ENCODE results near the gene ROMO1.
A peak's percentile ranks its signal among the peaks of the same experiment; 100 is the strongest.

ROMO1 gene

GRCh38 chr20:35729283-35729807 is 30.1 kb downstream of the ROMO1 start:
- no peak for DNase-seq (ENCODE audit: insufficient read length, low spot score)
- no peak for FAIRE-seq

GRCh38 chr20:35729836-35730582 is 30.8 kb downstream of the ROMO1 start:
- FAIRE-seq = no peak
- no peak for DNase-seq (ENCODE audit: insufficient read length, low spot score)

GRCh38 chr20:35730583-35731468 is 31.6 kb downstream of the ROMO1 start:
- FAIRE-seq = no peak
- no peak for DNase-seq (ENCODE audit: insufficient read length, low spot score)

- no peak for FAIRE-seq
- no peak for DNase-seq (ENCODE audit: insufficient read length, low spot score)
These were observed 32.2 kb downstream of the ROMO1 start for GRCh38 chr20:35731469-35731788.

GRCh38 chr20:35731862-35732643 is 32.8 kb downstream of the ROMO1 start:
- FAIRE-seq = no peak
- no peak for DNase-seq (ENCODE audit: insufficient read length, low spot score)

- DNase-seq (ENCODE audit: insufficient read length, low spot score) (no peak), FAIRE-seq (no peak)
These were observed 33.4 kb downstream of the ROMO1 start for GRCh38 chr20:35732644-35732982.

GRCh38 chr20:35734374-35734773 is 35.2 kb downstream of the ROMO1 start:
- DNase-seq (ENCODE audit: insufficient read length, low spot score) (no peak), FAIRE-seq (no peak)

- DNase-seq (ENCODE audit: insufficient read length, low spot score) = no peak
- FAIRE-seq = no peak
These were observed 35.8 kb downstream of the ROMO1 start for GRCh38 chr20:35734777-35735649.

- FAIRE-seq = no peak
- no peak for DNase-seq (ENCODE audit: insufficient read length, low spot score)
These were observed 36.7 kb downstream of the ROMO1 start for GRCh38 chr20:35735826-35736470.

GRCh38 chr20:35737865-35738333 is 38.7 kb downstream of the ROMO1 start:
- DNase-seq (ENCODE audit: insufficient read length, low spot score) = no peak
- FAIRE-seq = no peak

- no peak for FAIRE-seq
These were observed 39.4 kb downstream of the ROMO1 start for GRCh38 chr20:35738410-35739179.

GRCh38 chr20:35739294-35740163 is 40.3 kb downstream of the ROMO1 start:
- DNase-seq (ENCODE audit: insufficient read length, low spot score) (no peak), FAIRE-seq (no peak)

More at GRCh38 chr20:35738410-35739179, 39.4 kb downstream of the ROMO1 start:
- DNase-seq (ENCODE audit: insufficient read length, low spot score) = no peak

- DNase-seq (ENCODE audit: insufficient read length, low spot score) (peak; percentile 99), FAIRE-seq (peak; percentile 92)
These were observed 42.9 kb downstream of the ROMO1 start, which contains the start of gene RBM39 for GRCh38 chr20:35741892-35742740. TSS of gene RBM39 (minus strand) at chr20:35742260. CDS start at chr20:35740874, 1,386 bp downstream.

GRCh38 chr20:35742741-35743523 is 43.7 kb downstream of the ROMO1 start:
- FAIRE-seq (no peak), DNase-seq (ENCODE audit: insufficient read length, low spot score) (no peak)

- FAIRE-seq = no peak
- DNase-seq (ENCODE audit: insufficient read length, low spot score) = no peak
These were observed 44.7 kb downstream of the ROMO1 start for GRCh38 chr20:35743693-35744491.
